CD4-positive, alpha-beta T cell treated with Interleukin-4 for 4 hours (primary cell): ENCODE measurements around the gene NDUFAF8.

Experiments used
- DNase-seq: peaks from one replicate; pipeline ENCODE4 v3.0.0-alpha.2; 2020

Gene NDUFAF8

GRCh38 chr17:81277946-81278693 lies 39.0 kb downstream of the NDUFAF8 start:
- no peak for DNase-seq

DNA sequence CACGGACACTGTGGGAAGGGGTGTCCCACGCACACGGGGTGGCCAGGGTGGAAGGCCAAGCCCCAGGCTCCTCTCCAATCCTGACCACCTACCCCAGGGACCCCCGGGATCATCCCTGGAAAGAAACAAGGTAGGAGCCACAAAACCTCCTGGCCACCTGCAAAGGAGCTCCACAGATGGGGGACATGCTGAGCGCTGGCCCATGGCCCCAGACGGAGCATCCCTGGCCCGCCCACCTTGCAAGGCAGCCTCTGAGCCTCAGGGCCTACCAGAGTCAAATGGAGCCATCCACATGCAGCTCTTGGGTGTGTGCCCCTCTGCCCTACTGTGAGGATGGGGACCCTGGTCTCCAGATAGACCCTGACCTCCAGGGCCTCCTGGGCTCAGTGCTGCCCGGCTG lies 39.7 kb downstream of the NDUFAF8 start:
- DNase-seq: no peak

DNA sequence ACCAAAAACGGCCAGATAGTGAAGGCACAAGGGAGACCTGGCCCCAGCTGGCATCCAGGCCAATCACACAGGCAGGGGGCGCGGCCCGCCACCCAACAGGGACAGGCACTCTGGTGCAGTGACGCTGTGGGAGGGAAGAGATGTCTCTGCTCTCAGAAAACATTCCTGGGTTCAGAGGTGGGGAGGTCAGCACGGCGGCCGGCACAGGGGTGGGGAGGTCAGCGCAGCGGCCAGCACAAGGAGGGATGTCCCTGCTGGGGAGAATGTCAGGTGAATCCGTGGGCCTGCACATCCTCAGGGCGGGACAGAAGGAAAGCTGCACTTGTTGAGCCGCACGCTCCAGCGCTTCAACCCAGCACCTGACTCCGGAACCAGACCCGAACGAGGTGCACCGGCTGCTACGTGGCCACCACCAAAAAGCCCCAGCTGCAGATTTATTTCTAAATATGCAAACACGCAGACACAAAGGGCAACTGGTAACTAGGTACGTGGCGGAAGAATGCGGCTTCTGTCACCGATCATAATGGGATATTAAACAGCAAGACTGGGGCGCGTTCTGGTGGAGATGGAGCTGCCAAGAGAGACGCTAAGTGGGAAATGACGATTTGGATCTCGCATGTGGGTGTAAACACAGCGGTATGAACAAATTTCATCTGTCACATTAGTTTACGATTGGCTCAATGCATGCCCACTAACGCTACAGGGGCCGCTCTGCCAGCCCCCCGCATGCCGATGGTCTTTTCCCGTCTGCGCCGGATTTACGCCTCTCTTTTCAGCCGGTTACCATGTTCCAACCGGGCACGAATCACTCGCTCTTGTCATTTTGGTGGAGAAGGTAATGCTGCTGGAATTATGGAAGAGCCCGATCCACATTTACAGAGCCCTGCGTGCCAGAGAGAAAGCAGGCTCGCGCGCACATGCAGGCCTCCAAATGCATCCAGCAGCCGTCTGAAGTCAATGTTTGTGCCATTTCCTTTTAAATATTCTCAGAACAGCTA lies 40.5 kb downstream of the NDUFAF8 start:
- no peak for DNase-seq

- DNase-seq: no peak
Observed at GRCh38 chr17:81280571-81280970, 41.5 kb downstream of the NDUFAF8 start.

GRCh38 chr17:81282141-81282540 lies 43.0 kb downstream of the NDUFAF8 start:
- no peak for DNase-seq

GRCh38 chr17:81282876-81283275 lies 43.8 kb downstream of the NDUFAF8 start:
- no peak for DNase-seq

DNA sequence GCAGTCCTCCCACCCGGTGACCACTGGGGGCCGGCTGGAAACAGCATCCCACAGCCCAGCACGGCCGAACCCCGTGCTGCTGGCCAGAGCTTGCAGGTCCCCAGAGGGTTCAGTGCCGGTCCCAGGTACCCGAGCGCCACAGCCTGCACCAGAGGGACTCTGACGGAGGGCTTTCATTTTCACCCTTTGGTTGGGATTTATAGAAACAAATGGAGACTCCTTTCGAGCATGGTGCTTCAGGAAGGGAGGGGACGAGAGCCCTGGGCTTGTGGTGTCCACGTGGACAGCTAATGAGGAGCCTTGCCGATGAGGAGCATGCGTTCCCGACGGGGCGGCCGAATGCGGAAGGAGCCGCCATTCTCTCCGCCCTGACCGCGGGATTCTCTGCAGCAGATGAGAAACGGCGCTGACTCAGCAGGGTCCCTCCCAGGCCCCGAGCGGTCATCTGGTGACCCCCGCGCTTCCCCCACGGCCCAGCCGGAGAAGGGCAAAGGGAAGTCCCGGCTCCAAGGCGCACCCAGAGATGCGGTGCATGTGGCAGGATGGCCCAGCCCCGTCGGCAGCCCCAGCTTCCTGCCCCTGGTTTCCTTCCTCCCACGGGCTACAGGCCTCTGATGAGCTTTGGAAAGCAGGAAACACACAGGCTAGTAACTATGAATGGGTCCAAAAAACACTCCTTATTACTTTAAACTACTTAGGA lies 46.2 kb downstream of the NDUFAF8 start:
- DNase-seq: peak; percentile 59

- no peak for DNase-seq
Observed at GRCh38 chr17:81285894-81286293, 46.8 kb downstream of the NDUFAF8 start.

DNA sequence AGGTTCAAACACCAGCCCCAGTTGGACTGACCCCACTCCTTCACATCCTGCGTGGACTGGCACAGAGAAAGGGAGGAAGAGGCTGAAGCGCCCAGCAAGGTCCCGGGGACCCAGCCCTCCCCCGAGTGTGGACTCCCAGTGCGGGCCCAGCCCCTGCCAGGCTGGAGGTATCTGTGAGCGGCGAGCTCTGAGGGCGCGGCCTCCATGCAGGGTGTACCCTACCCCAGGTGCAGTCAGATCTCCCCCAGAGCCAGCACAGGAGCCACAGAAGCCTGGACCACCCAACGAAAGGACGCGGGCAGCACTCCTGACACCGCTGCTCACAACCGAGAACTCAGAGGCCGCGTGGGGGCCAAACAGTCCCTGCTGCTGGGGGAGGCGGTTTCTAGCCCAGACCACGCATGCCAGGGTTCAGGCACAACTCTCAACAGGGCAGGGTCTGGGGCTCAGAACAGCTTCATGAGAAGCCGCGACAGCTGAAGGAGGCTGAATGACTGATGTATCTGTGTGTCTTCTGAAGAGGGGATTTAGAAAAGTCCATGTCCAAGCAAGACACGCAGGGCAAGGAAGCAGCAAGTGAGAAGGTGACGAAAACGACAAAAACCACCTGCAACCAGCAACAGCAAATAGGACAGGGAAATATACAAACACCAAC lies 47.5 kb downstream of the NDUFAF8 start:
- DNase-seq: no peak

DNA sequence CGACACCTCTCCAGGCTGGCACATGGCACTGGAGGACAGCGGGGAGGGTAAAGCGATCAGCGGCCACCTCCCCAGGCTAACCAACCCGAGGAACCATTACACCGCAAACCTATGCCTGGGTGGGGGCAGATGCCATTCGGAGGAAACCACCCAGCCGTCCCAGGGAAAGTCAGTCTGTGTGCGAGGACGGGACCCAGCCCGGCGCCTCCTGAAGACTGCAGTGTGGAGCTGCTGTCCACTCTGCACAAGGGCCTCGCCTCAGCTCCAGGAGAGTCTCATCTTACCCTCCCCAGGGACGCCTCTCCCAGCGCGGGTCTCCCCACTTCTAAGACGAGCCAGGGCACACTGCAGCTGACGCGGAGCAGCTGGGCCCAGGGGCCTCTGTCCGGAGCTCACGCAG lies 48.0 kb downstream of the NDUFAF8 start:
- DNase-seq: no peak

- DNase-seq: no peak
Observed at GRCh38 chr17:81287741-81288430, 48.8 kb downstream of the NDUFAF8 start.

GRCh38 chr17:81288715-81289114 lies 49.6 kb downstream of the NDUFAF8 start:
- no peak for DNase-seq

GRCh38 chr17:81289627-81290026 lies 50.5 kb downstream of the NDUFAF8 start:
- DNase-seq: no peak

- DNase-seq: no peak
Observed at GRCh38 chr17:81290230-81290629, 51.1 kb downstream of the NDUFAF8 start.
